ENCODE data around the gene KREMEN2.

DNA sequence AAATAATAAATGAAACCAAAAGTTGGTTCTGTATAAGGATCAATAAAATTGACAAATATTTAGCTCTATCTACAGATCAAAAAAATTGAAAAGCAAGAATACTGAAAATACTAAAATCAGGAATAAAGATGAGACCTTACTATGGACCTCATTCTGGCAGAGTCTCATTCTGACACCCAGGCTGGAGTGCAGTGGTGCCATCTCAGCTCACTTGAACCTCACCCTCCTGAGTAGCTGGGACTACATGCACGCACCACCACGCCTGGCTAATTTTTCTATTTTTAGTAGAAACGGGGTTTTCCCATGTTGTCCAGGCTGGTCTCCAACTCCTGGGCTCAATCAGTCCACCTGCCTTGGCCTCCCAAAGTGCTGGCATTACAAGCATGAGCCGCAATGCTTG lies 22.0 kb upstream of the KREMEN2 start:
- TF ChIP-seq, protein P1, sequence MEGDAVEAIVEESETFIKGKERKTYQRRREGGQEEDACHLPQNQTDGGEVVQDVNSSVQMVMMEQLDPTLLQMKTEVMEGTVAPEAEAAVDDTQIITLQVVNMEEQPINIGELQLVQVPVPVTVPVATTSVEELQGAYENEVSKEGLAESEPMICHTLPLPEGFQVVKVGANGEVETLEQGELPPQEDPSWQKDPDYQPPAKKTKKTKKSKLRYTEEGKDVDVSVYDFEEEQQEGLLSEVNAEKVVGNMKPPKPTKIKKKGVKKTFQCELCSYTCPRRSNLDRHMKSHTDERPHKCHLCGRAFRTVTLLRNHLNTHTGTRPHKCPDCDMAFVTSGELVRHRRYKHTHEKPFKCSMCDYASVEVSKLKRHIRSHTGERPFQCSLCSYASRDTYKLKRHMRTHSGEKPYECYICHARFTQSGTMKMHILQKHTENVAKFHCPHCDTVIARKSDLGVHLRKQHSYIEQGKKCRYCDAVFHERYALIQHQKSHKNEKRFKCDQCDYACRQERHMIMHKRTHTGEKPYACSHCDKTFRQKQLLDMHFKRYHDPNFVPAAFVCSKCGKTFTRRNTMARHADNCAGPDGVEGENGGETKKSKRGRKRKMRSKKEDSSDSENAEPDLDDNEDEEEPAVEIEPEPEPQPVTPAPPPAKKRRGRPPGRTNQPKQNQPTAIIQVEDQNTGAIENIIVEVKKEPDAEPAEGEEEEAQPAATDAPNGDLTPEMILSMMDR (IDR thresholded peaks at IDR 0.05) = no peak
- TF ChIP-seq POLR2A (IDR thresholded peaks at IDR 0.05) = no peak

Measured in prostate gland (tissue), 2 donors.